Mammary epithelial cell (primary cell): Measurements from ENCODE around the gene DRGX.

Source experiments
- CTCF ChIP-seq, 2 donors: IDR thresholded peaks in 1 of 2; conservative IDR thresholded peaks in 1 of 2; 2 replicates each; pipeline ENCODE4 v1.5.1; 2011 to 2012; ENCODE audit warnings: inconsistent platforms in 2 of 2, low read length in 2 of 2, mild to moderate bottlenecking in 2 of 2, control low read depth in 1 of 2, low read depth in 1 of 2; ENCODE audit not compliant: insufficient read depth in 1 of 2; ENCODE audit errors: extremely low read depth in 1 of 2
- EZH2 ChIP-seq: IDR thresholded peaks from 2 replicates; pipeline ENCODE4 v1.6.1; 2012; ENCODE audit warnings: low read length, inconsistent platforms, borderline replicate concordance

- TF ChIP-seq CTCF (conservative IDR thresholded peaks at IDR 0.05 in 1 of 2, IDR thresholded peaks at IDR 0.05 in 1 of 2; ENCODE audit: extremely low read depth in 1 of 2, insufficient read depth in 1 of 2, low read depth in 1 of 2, low read length in 2 of 2) (no peak), EZH2 (no peak)
Observed at GRCh38 chr10:49444349-49444748, 48.5 kb upstream of the DRGX start.
